GM19468 (cell line): Measurements from ENCODE around the gene GAS1.

Source experiments
- ATAC-seq: cut with Tn5 transposase; IDR thresholded peaks from one replicate; pipeline ENCODE4 v1.9.1; 2021; ENCODE audit warnings: mild to moderate bottlenecking, moderate library complexity, moderate number of reproducible peaks; ENCODE audit not compliant: unreplicated experiment; ENCODE audit errors: extremely low read depth

The GAS1 gene

GRCh38 chr9:86938780-86939179 is 8.5 kb downstream of the GAS1 start:
- ATAC-seq, result no peak

GRCh38 chr9:86926145-86926544 is 21.2 kb downstream of the GAS1 start:
- ATAC-seq, result no peak

GRCh38 chr9:86925686-86926085 is 21.6 kb downstream of the GAS1 start:
- ATAC-seq, result no peak

GRCh38 chr9:86924206-86924605 is 23.1 kb downstream of the GAS1 start:
- no peak for ATAC-seq

DNA sequence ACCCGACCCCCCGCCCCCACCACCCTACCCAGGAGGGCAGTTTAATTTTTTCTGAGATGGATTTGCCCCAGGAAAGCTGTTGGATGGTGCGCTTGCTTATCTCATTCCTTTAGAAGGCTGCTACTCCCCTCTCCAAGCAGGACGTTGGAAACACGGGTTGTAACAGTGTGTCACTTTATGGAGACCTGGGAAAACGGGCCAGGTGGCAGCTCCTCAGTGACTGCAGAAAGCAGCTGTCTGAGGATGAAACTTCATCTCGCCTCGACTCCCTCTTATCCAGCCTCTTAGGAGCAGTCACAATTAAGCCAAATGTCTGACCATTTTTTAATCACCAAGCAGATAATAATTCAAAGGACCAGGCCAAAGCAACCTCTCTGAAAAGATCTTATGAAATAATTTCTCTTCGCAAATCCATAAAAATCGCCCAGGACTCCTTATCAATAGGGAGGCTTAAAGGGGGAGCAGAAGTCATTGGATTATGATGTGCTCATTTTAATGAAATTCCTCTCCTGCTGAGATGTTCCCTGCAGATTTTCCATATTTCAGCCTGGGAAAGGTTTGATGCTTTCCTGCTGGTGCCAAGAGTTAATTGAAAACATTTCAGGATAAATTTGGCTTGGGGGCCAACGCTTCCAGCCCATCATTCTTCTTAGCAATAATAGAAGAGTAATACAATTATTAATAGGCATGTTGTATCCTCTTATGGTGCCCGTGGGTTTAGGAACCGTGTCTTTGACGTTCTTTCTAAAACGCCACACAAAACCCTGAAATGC is 26.0 kb downstream of the GAS1 start:
- no peak for ATAC-seq

- ATAC-seq, result no peak
Observed at GRCh38 chr9:86918556-86918955, 28.8 kb downstream of the GAS1 start.

DNA sequence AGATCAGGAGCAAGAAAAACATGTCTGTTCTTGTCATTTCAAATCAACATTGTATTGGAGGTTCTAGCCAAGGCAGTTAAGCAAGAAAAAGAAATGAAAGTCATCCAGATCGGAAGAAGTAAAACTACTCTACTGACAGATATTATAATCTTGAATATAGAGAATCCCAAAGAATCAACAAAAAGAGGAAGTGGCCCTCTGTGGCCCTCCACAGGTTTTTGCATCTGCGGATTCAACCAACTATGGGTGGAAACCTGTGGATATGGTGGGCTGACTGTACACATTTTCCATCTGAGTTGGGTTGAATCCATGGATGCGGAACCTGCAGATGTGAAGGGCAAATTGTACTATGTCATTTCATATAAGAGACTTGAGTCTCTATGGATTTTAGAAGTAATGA is 35.1 kb downstream of the GAS1 start:
- no peak for ATAC-seq

DNA sequence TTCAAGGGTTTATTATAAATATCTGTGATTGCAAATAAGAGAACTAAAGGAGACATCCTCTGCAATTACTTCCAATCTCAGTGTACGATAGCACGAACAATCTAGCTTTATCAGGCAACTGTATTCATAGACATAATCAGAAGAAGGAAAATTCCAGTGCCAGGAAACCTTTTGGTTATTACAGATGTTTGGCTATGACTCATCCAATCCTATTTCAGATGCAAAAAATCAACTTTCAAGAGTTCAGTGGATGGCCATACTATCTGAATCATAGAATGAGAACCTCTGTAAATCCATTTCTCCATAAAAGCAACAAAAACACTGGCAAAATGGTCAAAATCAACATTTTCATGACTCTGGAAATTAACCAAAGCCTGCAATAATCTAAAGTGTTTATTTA is 37.9 kb downstream of the GAS1 start:
- ATAC-seq, result no peak

DNA sequence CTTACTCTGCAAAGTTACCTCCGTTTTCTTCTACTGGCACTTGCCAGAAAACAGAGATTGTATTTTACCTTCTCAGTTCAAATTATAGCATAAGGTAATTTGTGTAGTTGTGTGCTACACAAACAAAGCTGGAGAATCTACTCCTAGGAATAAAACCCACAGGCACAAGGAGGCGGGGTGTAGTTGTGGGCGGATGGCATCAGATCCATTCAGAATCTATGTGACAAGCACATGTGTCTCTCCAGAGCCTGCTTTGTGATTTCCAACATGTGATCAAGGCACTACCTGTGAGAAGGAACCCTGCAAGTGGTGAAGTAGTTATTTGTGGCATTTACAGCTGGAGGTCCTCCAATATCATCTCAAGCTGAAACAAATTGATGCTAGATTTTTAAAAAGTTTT is 39.0 kb downstream of the GAS1 start:
- ATAC-seq, result no peak

DNA sequence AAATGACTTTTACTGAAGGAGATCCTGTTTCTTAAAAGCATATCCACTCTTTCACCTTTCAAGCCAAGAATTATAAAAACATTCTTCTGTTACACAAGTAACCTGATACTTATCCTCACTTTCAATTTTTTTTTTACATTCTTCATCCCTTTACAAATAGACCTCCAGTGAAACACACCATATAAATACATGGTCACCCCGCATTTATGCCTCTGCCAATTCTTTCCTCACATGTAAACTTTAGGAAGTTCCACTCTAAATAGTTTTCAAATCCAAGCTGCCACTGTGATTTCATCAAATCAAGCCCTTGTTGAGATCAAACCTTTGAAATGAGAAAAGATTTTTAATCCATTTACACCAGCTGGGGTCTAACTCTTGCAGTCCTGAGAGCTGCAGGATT is 40.0 kb downstream of the GAS1 start:
- no peak for ATAC-seq

- ATAC-seq, result no peak
Observed at GRCh38 chr9:86903734-86904085, 43.6 kb downstream of the GAS1 start.

DNA sequence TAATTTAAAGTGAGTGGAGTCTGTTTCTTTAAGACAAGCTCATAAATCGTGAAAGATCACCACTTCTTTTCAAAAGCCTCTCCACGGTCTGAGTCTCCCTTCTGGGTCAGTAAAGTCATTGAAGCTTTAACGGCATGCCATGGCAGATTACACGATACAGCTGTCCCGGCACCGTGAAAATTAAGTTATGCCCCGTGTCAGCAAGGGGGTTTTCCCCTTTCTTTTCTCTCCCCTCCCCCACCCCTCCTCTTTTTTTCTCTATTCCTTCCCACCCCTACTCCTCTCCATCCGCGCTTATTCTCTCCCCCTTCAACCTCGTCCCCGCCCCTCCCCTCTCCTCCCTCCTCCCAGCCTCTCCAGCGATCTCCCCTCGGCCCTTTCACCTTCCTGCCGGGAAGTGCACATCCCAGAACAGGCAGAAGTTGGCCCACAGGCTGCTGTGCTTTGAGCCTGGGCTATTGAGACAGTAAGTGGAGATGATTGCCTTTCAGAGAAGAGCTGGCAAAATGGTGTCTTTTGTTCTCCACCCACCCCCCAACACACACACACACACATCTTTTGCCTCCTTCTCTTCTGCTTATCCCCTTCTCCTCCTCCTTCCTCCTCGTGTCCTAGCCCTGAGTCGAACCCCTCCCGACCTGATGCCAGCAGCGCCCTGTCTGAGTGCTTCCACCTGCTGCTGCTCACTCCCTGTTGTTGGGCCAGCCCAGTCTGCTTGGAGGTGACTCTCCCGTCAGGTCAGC is 44.1 kb downstream of the GAS1 start:
- ATAC-seq, result no peak

DNA sequence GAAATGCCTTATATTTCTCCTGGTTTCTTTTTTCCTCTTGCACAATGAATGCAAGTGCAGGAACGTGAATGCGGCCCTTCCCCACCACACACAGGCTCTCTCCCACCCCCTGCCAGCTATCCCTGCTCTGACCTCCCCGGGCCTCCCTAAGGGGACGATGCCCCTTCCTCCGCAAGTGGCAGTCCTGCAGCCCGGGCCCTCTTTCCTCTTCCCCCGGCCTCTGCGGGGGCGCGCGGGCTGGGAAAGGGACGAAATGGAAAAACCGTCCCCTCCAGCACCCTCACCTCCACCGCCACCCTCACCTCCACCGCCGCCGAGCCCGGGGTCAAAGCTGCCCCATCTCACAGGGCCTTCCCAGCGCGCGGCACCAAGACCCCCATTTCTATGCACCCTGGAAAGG is 44.7 kb downstream of the GAS1 start:
- no peak for ATAC-seq

GRCh38 chr9:86902176-86902575 is 45.1 kb downstream of the GAS1 start:
- no peak for ATAC-seq

- no peak for ATAC-seq
Observed at GRCh38 chr9:86901511-86901910, 45.8 kb downstream of the GAS1 start.
